Activated naive CD8-positive, alpha-beta T cell treated with anti-CD3 and anti-CD28 coated beads for 36 hours (primary cell): ENCODE data around the gene GTF2I. TPM values are rescaled to one million over a fixed set of nuclear protein-coding genes. Genes with fewer than 3 reads are reported as not detected.
"Not testable (repeated sequence)": the region's sequence is repeated elsewhere in the genome, so short reads cannot be mapped to it uniquely, and the experiment has no call there.

Experiments used
- DNase-seq: peaks from one replicate; pipeline ENCODE4 v3.0.0; 2021
- H3K27ac Mint-ChIP-seq: one replicate; pipeline ENCODE4 v1.8.0; 2022; ENCODE audit warnings: mild to moderate bottlenecking, moderate library complexity, mixed read lengths
- H3K27me3 Mint-ChIP-seq: one replicate; pipeline ENCODE4 v1.8.0; 2022; ENCODE audit warnings: mild to moderate bottlenecking, mixed read lengths
- H3K36me3 Mint-ChIP-seq: one replicate; pipeline ENCODE4 v1.8.0; 2021; ENCODE audit warnings: mild to moderate bottlenecking, mixed read lengths
- H3K4me1 Mint-ChIP-seq: one replicate; pipeline ENCODE4 v1.8.0; 2021; ENCODE audit warnings: mixed read lengths
- H3K4me3 Mint-ChIP-seq: one replicate; pipeline ENCODE4 v1.8.0; 2022; ENCODE audit warnings: mild to moderate bottlenecking, moderate library complexity, mixed read lengths
- H3K9me3 Mint-ChIP-seq: one replicate; pipeline ENCODE4 v1.8.0; 2022; ENCODE audit warnings: mixed read lengths
- total RNA-seq, 2 experiments: library from RNA; stranded (reverse); gene quantifications; one replicate each; pipeline ENCODE4 v1.2.3, GENCODE V29; 2021

GTF2I gene
- total RNA-seq, 2 experiments from 2014 or later: 151 to 158 TPM

DNA sequence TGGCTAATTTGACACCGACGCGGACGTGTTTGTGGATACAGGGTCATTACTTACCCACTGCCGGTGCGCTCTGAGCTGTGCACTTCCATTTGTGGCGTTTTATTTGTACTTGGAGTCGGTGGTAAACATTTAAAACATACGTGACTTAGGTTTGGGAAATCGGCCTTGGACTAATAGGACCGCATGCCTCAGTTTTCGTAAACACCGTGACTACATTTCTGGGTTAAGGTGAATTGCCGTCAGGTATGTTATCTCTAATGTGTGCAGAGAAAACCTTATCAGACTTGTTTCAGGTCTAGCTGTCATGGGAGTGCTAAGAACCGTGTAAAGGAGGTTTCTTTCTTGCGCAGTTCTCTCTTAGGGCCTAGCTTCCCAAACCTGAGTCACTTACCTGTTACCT is 64.6 kb downstream of the GTF2I start:
- Mint-ChIP-seq H3K4me1 (peaks cover 16% of the 10 kb centered on the region), H3K36me3 (peaks cover 14% of the 10 kb centered on the region), H3K4me3 (no peak overlapping the region), H3K9me3 (no peaks in the 10 kb centered on the region), H3K27me3 (no peaks in the 10 kb centered on the region), H3K27ac (no peak overlapping the region)
- no peak for DNase-seq

DNA sequence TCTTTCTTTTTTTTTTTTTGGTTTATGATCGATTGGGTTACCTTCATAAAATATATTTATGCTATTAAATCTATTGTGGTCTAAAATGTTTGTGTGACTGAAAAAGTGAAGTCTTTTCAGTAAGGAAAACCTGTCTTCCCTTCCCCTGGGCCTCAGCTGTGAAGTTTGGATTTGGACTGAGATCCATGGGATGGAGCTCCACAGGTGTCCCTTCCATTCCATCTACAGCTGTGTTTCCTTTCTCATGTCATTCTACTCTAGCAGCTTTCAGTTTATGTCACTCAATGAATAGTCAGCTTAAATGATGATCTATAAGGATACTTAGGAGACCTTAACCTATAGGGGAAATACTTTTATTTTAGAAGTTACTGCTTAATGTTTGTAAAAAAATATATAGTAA is 68.3 kb downstream of the GTF2I start:
- peaks cover 3% of the 10 kb centered on the region for H3K4me1 Mint-ChIP-seq
- no peak overlapping the region for H3K4me3 Mint-ChIP-seq
- no peaks in the 10 kb centered on the region for H3K9me3 Mint-ChIP-seq
- DNase-seq: no peak
- H3K36me3 Mint-ChIP-seq: peaks cover 10% of the 10 kb centered on the region
- no peaks in the 10 kb centered on the region for H3K27me3 Mint-ChIP-seq
- no peak overlapping the region for H3K27ac Mint-ChIP-seq

GRCh38 chr7:74726309-74727101 is 69.0 kb downstream of the GTF2I start:
- H3K4me3 Mint-ChIP-seq: no peak overlapping the region
- no peak for DNase-seq
- no peak overlapping the region for H3K27ac Mint-ChIP-seq
- no peaks in the 10 kb centered on the region for H3K9me3 Mint-ChIP-seq
- H3K27me3 Mint-ChIP-seq: no peaks in the 10 kb centered on the region
- H3K36me3 Mint-ChIP-seq: peaks cover 11% of the 10 kb centered on the region
- H3K4me1 Mint-ChIP-seq: peaks cover 3% of the 10 kb centered on the region

DNA sequence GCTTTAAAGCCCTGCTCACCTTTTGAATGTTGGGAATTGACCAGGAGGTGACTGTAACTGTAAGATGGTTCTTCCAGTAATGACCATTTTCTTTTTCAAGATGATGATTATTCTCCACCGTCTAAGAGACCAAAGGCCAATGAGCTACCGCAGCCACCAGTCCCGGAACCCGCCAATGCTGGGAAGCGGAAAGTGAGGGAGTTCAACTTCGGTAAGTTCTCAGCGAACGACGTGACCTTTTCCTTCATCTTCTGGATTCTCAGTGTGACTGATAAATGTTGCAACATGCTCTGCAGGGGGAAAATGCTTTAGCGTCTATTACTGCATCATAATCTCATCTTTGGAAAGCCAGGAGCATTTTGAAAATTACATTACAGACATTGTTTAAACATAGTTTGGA is 71.2 kb downstream of the GTF2I start:
- H3K4me3 Mint-ChIP-seq, DNase-seq, H3K36me3 Mint-ChIP-seq, H3K27ac Mint-ChIP-seq, H3K27me3 Mint-ChIP-seq, H3K9me3 Mint-ChIP-seq, H3K4me1 Mint-ChIP-seq: not testable (repeated sequence)

DNA sequence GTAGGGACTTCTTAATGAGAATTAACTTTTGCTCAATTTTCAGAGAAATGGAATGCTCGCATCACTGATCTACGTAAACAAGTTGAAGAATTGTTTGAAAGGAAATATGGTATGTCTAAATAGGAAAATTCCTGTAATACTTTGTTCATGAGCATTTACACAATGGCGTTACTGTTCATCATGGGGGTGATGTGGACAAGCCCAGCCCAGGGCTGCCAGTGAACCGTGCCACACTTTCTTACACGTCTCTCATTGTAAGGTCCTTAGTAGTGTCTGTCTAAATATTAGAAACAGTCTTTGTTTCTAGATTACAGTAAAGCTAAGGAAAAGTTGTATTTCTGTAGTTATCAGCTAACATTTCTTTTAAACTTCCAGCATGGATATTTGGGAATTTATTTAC is 72.7 kb downstream of the GTF2I start:
- not testable (repeated sequence) for H3K27me3 Mint-ChIP-seq

GRCh38 chr7:74739974-74740703 is 82.6 kb downstream of the GTF2I start:
- H3K4me1 Mint-ChIP-seq, DNase-seq, H3K4me3 Mint-ChIP-seq, H3K9me3 Mint-ChIP-seq, H3K36me3 Mint-ChIP-seq, H3K27me3 Mint-ChIP-seq, H3K27ac Mint-ChIP-seq: not testable (repeated sequence)

More for the DNA sequence above, 72.7 kb downstream of the GTF2I start:
- H3K36me3 Mint-ChIP-seq, H3K4me3 Mint-ChIP-seq, DNase-seq, H3K9me3 Mint-ChIP-seq, H3K27ac Mint-ChIP-seq, H3K4me1 Mint-ChIP-seq: not testable (repeated sequence)

GRCh38 chr7:74743936-74744557 is 86.5 kb downstream of the GTF2I start:
- not testable (repeated sequence) for H3K27ac Mint-ChIP-seq, H3K27me3 Mint-ChIP-seq, H3K36me3 Mint-ChIP-seq, H3K4me3 Mint-ChIP-seq, H3K4me1 Mint-ChIP-seq, H3K9me3 Mint-ChIP-seq, DNase-seq

- not testable (repeated sequence) for DNase-seq, H3K4me3 Mint-ChIP-seq, H3K36me3 Mint-ChIP-seq, H3K4me1 Mint-ChIP-seq, H3K27me3 Mint-ChIP-seq, H3K9me3 Mint-ChIP-seq, H3K27ac Mint-ChIP-seq
Observed at GRCh38 chr7:74753921-74754482, 96.5 kb downstream of the GTF2I start.

- not testable (repeated sequence) for H3K36me3 Mint-ChIP-seq, DNase-seq, H3K27me3 Mint-ChIP-seq, H3K9me3 Mint-ChIP-seq, H3K4me3 Mint-ChIP-seq, H3K4me1 Mint-ChIP-seq, H3K27ac Mint-ChIP-seq
Observed at GRCh38 chr7:74756673-74757072, 99.2 kb downstream of the GTF2I start.

DNA sequence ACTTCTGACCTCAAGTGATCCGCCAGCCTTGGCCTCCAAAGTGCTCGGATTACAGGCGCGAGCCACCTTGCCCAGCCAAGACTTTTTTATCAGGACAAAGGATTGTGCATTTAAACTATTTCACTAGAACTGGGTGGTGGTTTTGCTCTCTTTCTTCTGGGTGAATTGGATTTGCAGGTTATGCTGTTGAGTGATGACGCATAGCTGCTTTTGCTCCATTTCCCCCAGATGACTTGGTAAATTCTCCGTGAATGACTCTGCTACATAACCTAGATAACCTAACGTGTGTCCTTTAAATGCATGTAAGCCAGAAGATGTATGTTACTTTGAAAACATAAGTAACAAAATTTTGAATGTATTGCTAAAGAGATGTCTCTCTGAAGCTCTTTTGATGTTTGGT is 100.8 kb downstream of the GTF2I start:
- not testable (repeated sequence) for H3K4me3 Mint-ChIP-seq, H3K9me3 Mint-ChIP-seq, H3K36me3 Mint-ChIP-seq, DNase-seq, H3K4me1 Mint-ChIP-seq, H3K27me3 Mint-ChIP-seq, H3K27ac Mint-ChIP-seq

GRCh38 chr7:74758982-74759381 is 101.5 kb downstream of the GTF2I start:
- not testable (repeated sequence) for H3K9me3 Mint-ChIP-seq, H3K27me3 Mint-ChIP-seq, H3K27ac Mint-ChIP-seq, H3K4me3 Mint-ChIP-seq, H3K36me3 Mint-ChIP-seq, H3K4me1 Mint-ChIP-seq, DNase-seq

DNA sequence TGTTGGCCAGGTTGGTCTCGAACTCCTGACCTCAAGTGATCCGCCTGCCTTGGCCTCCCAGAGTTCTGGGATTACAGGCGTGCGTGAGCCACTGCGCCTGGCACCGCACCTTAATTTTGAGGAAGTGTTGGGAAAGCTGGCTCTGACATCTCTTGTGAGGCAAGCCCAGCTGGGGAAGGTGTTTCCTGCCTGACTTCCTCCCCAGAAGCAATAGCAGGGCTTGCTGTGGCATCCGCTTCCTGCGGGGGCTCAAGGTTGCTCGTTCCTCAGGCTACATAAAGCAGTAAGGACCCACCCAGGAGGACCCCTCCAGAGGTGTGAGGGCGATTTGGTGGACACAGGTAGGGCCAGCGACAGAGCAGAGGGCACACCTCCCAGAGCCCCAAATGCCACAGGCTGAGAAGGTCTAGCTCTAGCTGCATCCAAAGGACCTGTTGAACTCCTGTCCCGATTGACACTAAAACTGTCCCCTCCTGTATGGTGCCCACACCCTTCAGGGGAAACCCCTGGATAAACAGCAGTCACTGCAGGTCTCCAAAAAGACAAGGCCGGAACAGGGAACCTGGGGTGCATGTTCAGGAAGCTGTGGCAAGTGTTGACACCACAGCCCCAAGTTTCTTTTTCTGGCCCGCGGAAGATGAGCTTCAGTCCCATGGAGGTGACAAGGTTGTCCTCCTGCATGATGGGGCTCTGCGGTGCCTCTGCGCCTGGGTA is 107.8 kb downstream of the GTF2I start:
- H3K27me3 Mint-ChIP-seq, H3K4me1 Mint-ChIP-seq, H3K27ac Mint-ChIP-seq, H3K9me3 Mint-ChIP-seq, DNase-seq, H3K36me3 Mint-ChIP-seq, H3K4me3 Mint-ChIP-seq: not testable (repeated sequence)

- not testable (repeated sequence) for DNase-seq, H3K4me1 Mint-ChIP-seq, H3K4me3 Mint-ChIP-seq, H3K27me3 Mint-ChIP-seq, H3K9me3 Mint-ChIP-seq, H3K36me3 Mint-ChIP-seq, H3K27ac Mint-ChIP-seq
Observed at GRCh38 chr7:74766509-74766908, 109.0 kb downstream of the GTF2I start.

DNA sequence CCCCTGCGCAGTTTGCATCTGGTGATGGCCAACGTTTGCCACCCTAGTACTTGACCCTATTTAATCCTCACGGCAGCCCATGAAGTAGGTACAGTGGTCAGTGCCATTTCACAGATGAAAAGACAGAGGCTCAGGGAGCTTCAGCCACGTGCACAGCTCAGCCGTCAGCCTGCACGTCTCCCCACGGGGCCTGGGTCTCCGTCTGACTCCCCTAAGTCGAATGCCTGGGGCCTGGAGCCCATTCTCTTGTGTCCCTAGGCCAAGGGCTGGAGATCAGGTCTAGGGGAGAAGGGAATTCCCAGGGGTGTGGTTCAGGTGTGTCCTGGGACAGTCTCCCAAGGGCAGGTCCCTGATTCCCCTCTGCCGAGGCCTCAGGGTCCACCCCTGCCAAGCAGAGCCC is 109.5 kb downstream of the GTF2I start:
- H3K9me3 Mint-ChIP-seq, H3K27me3 Mint-ChIP-seq, H3K27ac Mint-ChIP-seq, DNase-seq, H3K36me3 Mint-ChIP-seq, H3K4me3 Mint-ChIP-seq, H3K4me1 Mint-ChIP-seq: not testable (repeated sequence)

- not testable (repeated sequence) for H3K36me3 Mint-ChIP-seq, H3K9me3 Mint-ChIP-seq, H3K27me3 Mint-ChIP-seq, H3K27ac Mint-ChIP-seq, DNase-seq, H3K4me3 Mint-ChIP-seq, H3K4me1 Mint-ChIP-seq
Observed at GRCh38 chr7:74770062-74770461, 112.5 kb downstream of the GTF2I start.
